Measurements from ENCODE around the gene SRP72. TPM values are rescaled to one million over a fixed set of nuclear protein-coding genes. Genes with fewer than 3 reads are reported as not detected.

Gene SRP72
- polyA plus RNA-seq, 1 donor from 2014 or later, result 57.0 TPM

- H3K4me3 ChIP-seq (ENCODE audit: low read length), result no peak overlapping the region
- no peak for TF ChIP-seq EZH2 (IDR thresholded peaks at IDR 0.05; ENCODE audit: borderline replicate concordance, insufficient read depth, low read length, poor library complexity, severe bottlenecking)
- no peak for TF ChIP-seq TAF1 (IDR thresholded peaks at IDR 0.05; ENCODE audit: low read depth)
- no peak for TF ChIP-seq POLR2AphosphoS5 (IDR thresholded peaks at IDR 0.05)
- no peak overlapping the region for H3K9ac ChIP-seq (ENCODE audit: low read length)
Measured at GRCh38 chr4:56552273-56552672, 84.9 kb downstream of the SRP72 start.

More at GRCh38 chr4:56552273-56552672, 84.9 kb downstream of the SRP72 start:
- H3K27ac ChIP-seq (ENCODE audit: low read length), result no peak overlapping the region
- no peak overlapping the region for H2AFZ ChIP-seq (ENCODE audit: low read depth, low read length)
- H3K79me2 ChIP-seq (replicated peaks; ENCODE audit: insufficient read depth, low read length), result no peaks in the 10 kb centered on the region
- no peaks in the 10 kb centered on the region for H3K9me3 ChIP-seq (ENCODE audit: low read length)
- H3K4me2 ChIP-seq (ENCODE audit: low read length), result no peak overlapping the region
- H4K20me1 ChIP-seq (ENCODE audit: insufficient read depth), result no peaks in the 10 kb centered on the region
- no peaks in the 10 kb centered on the region for H3K9me2 ChIP-seq (ENCODE audit: insufficient read depth, low read length)
- H3F3A ChIP-seq (ENCODE audit: insufficient read depth, low read length, poor library complexity, severe bottlenecking), result no peaks in the 10 kb centered on the region
- H3K27me3 ChIP-seq (ENCODE audit: insufficient read depth, low read depth, low read length), result no peaks in the 10 kb centered on the region
- no peaks in the 10 kb centered on the region for H3K36me3 ChIP-seq (ENCODE audit: insufficient read depth, low read length)

Other genes with a start within 250 kb of the SRP72 start
- gene AASDH, start 80.1 kb upstream of the SRP72 start, polyA plus RNA-seq, result 21.6 and 21.8 TPM in 2 replicates
- gene PPAT, start 32.0 kb upstream of the SRP72 start, polyA plus RNA-seq, result 20.5 and 22.5 TPM in 2 replicates
- 18.4 and 24.4 TPM in 2 replicates for gene PAICS, start 31.4 kb upstream of the SRP72 start, polyA plus RNA-seq
- gene ARL9, start 38.2 kb downstream of the SRP72 start, polyA plus RNA-seq, result 0.11 and 0.22 TPM in 2 replicates
- gene HOPX, start 213.7 kb downstream of the SRP72 start, polyA plus RNA-seq, result 0.62 and 2.0 TPM in 2 replicates

Measured in neural cell (in vitro differentiated cells).